ENCODE data around the gene NOLC1. TPM values are rescaled to one million over a fixed set of nuclear protein-coding genes. Genes with fewer than 3 reads are reported as not detected.

Gene NOLC1
- polyA plus RNA-seq (ENCODE audit: insufficient read length), result 93.0 TPM
- long read RNA-seq, donor 1, partial matches to known transcripts, result 10 of 16 reads
- long read RNA-seq, donor 1, other reads (novel, unspliced or antisense), result 0 of 16 reads
- long read RNA-seq, donor 2, transcript NOLC1-207 (13 exons, 2,441 nt), result major isoform, 5 of 16 reads
- long read RNA-seq, donor 2, partial matches to known transcripts, result 7 of 16 reads
- long read RNA-seq, donor 2, other reads (novel, unspliced or antisense), result 0 of 16 reads
- long read RNA-seq, donor 3, partial matches to known transcripts, result 9 of 14 reads
- long read RNA-seq, donor 3, other reads (novel, unspliced or antisense), result 0 of 14 reads
- long read RNA-seq, donor 4, result 0 reads
- long read RNA-seq, donor 5, transcript NOLC1-207 (13 exons, 2,441 nt), result major isoform, 6 of 16 reads
- long read RNA-seq, donor 5, partial matches to known transcripts, result 6 of 16 reads
- long read RNA-seq, donor 5, other reads (novel, unspliced or antisense), result 0 of 16 reads
- long read RNA-seq, donor 6, partial matches to known transcripts, result 8 of 13 reads
- long read RNA-seq, donor 6, other reads (novel, unspliced or antisense), result 0 of 13 reads
- long read RNA-seq, donor 7, partial matches to known transcripts, result 26 of 32 reads
- long read RNA-seq, donor 7, other reads (novel, unspliced or antisense), result 0 of 32 reads
- long read RNA-seq, donor 8, partial matches to known transcripts, result 0 of 6 reads
- long read RNA-seq, donor 8, other reads (novel, unspliced or antisense), result 0 of 6 reads

- peak; percentile 98 for DNase-seq
These were observed at the start of gene NOLC1 for GRCh38 chr10:102151774-102152544. Gene NOLC1, plus strand, starts transcription at chr10:102152389. Its CDS starts 22 bp downstream, at chr10:102152411.

- DNase-seq, result no peak
These were observed 49.8 kb upstream of the NOLC1 start for GRCh38 chr10:102102421-102102820.

- DNase-seq, result no peak
These were observed 45.2 kb upstream of the NOLC1 start for GRCh38 chr10:102106998-102107397.

- DNase-seq, result no peak
These were observed 42.7 kb upstream of the NOLC1 start for GRCh38 chr10:102109166-102110116.

GRCh38 chr10:102111276-102111675 is 40.9 kb upstream of the NOLC1 start:
- no peak for DNase-seq

GRCh38 chr10:102112210-102112817 is 39.9 kb upstream of the NOLC1 start:
- DNase-seq, result no peak

- DNase-seq, result no peak
These were observed 38.8 kb upstream of the NOLC1 start for GRCh38 chr10:102113261-102113955.

GRCh38 chr10:102113956-102114857 is 38.0 kb upstream of the NOLC1 start:
- DNase-seq, result no peak

GRCh38 chr10:102114861-102115618 is 37.1 kb upstream of the NOLC1 start:
- DNase-seq, result peak; percentile 94

GRCh38 chr10:102115775-102116174 is 36.4 kb upstream of the NOLC1 start:
- DNase-seq, result no peak

- no peak for DNase-seq
These were observed 35.5 kb upstream of the NOLC1 start for GRCh38 chr10:102116656-102117055.

GRCh38 chr10:102117391-102118159 is 34.6 kb upstream of the NOLC1 start:
- peak; percentile 83 for DNase-seq

GRCh38 chr10:102118867-102119266 is 33.3 kb upstream of the NOLC1 start:
- no peak for DNase-seq

GRCh38 chr10:102119417-102120141 is 32.6 kb upstream of the NOLC1 start:
- DNase-seq, result no peak

GRCh38 chr10:102120142-102120990 is 31.8 kb upstream of the NOLC1 start, which contains the start of gene LDB1:
Gene LDB1, minus strand, starts transcription at chr10:102120368. Its CDS starts 258 bp downstream, at chr10:102120110.
- DNase-seq, result peak; percentile 87

All from left kidney (tissue), 8 donors.